HUES64 (cell line): Measurements from ENCODE around the gene OGFRL1.

Source experiments
- H3K27ac ChIP-seq: 2 replicates; pipeline ENCODE4 v1.7.0; 2013; ENCODE audit warnings: low read depth, low read length, inconsistent platforms
- H3K27me3 ChIP-seq: 2 replicates; pipeline ENCODE4 v1.6.1; 2013; ENCODE audit warnings: mild to moderate bottlenecking, low read length; ENCODE audit not compliant: insufficient read depth
- H3K36me3 ChIP-seq: 2 replicates; pipeline ENCODE4 v1.6.1; 2013; ENCODE audit warnings: mild to moderate bottlenecking, low read length; ENCODE audit not compliant: insufficient read depth
- H3K4me1 ChIP-seq: 2 replicates; pipeline ENCODE4 v1.6.1; 2013; ENCODE audit warnings: mild to moderate bottlenecking, low read length, moderate library complexity; ENCODE audit not compliant: insufficient read depth
- H3K4me3 ChIP-seq: 2 replicates; pipeline ENCODE4 v1.5.1; 2013; ENCODE audit warnings: mild to moderate bottlenecking, low read length, moderate library complexity
- H3K9ac ChIP-seq: 2 replicates; pipeline ENCODE4 v1.6.1; 2013; ENCODE audit warnings: mild to moderate bottlenecking, low read depth, low read length
- H3K9me3 ChIP-seq: 2 replicates; pipeline ENCODE4 v1.6.1; 2013; ENCODE audit warnings: low read depth, low read length; ENCODE audit not compliant: insufficient read depth
- WGBS: fragments of 150-250, 120-280 bp; methylation state at CpG from one replicate; pipeline ENCODE4 v1.1.7; 2013; ENCODE audit warnings: missing lambda C conversion rate; 5-methylcytosine and 5-hydroxymethylcytosine counted together

Gene OGFRL1

DNA sequence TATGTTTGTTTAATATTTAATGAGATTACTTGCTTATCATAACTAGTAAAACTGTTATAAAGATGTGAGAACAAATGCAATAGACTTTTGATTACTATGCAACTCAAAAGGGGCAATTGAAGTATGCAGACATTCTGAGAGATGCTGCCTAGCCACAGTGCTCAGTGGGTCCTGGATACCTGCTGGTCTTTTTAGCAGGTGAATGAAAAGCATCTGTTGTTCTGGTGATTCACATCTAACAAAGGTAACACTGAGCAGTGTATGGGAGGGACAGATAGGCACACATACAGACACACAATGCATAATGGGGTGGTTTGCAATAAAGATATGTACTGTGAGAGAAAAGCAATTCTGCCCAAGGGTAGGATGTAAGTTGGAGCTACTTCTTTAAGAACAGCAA, 46.9 kb downstream of the OGFRL1 start:
- peaks cover 12% of the 10 kb centered on the region; the same call in 1 of the 2 replicates for H3K4me1 ChIP-seq
- no peak overlapping the region for H3K27ac ChIP-seq
- no peaks in the 10 kb centered on the region for H3K9me3 ChIP-seq
- no peak overlapping the region for H3K9ac ChIP-seq
- no peaks in the 10 kb centered on the region for H3K36me3 ChIP-seq
- H3K27me3 ChIP-seq: no peaks in the 10 kb centered on the region
- no peak overlapping the region for H3K4me3 ChIP-seq

GRCh38 chr6:71336901-71337300, 48.3 kb downstream of the OGFRL1 start:
- no peaks in the 10 kb centered on the region for H3K27me3 ChIP-seq
- H3K27ac ChIP-seq: no peak overlapping the region
- no peaks in the 10 kb centered on the region for H3K9me3 ChIP-seq
- WGBS: 73% methylated on average over 2 of the region's 2 CpGs
- no peaks in the 10 kb centered on the region for H3K36me3 ChIP-seq
- H3K4me1 ChIP-seq: peaks cover 13% of the 10 kb centered on the region; the same call in 1 of the 2 replicates
- H3K9ac ChIP-seq: no peak overlapping the region
- H3K4me3 ChIP-seq: no peak overlapping the region

- Histone ChIP-seq H3K27ac (no peak overlapping the region), H3K9ac (no peak overlapping the region), H3K4me3 (no peak overlapping the region), H3K9me3 (no peaks in the 10 kb centered on the region), H3K27me3 (no peaks in the 10 kb centered on the region), H3K4me1 (peaks cover 20% of the 10 kb centered on the region; the same call in 1 of the 2 replicates), H3K36me3 (no peaks in the 10 kb centered on the region)
- WGBS: 95% methylated on average over 3 of the region's 4 CpGs
These were observed 50.1 kb downstream of the OGFRL1 start for GRCh38 chr6:71338540-71339316.

- 98% methylated on average over 2 of the region's 2 CpGs for WGBS
- no peak overlapping the region for H3K4me3 ChIP-seq
- peaks cover 8% of the 10 kb centered on the region; the same call in 1 of the 2 replicates for H3K4me1 ChIP-seq
- no peak overlapping the region for H3K27ac ChIP-seq
- H3K36me3 ChIP-seq: no peaks in the 10 kb centered on the region
- no peaks in the 10 kb centered on the region for H3K9me3 ChIP-seq
- H3K9ac ChIP-seq: no peak overlapping the region
- H3K27me3 ChIP-seq: no peaks in the 10 kb centered on the region
These were observed 54.2 kb downstream of the OGFRL1 start for GRCh38 chr6:71342772-71343171.

- Histone ChIP-seq H3K36me3 (no peaks in the 10 kb centered on the region), H3K9me3 (no peaks in the 10 kb centered on the region), H3K4me3 (no peak overlapping the region), H3K27me3 (no peaks in the 10 kb centered on the region), H3K4me1 (peaks cover 8% of the 10 kb centered on the region; the same call in 1 of the 2 replicates), H3K27ac (no peak overlapping the region), H3K9ac (no peak overlapping the region)
- WGBS: 78% methylated on average over 1 of the region's 5 CpGs
These were observed 57.1 kb downstream of the OGFRL1 start for GRCh38 chr6:71345476-71346333.

DNA sequence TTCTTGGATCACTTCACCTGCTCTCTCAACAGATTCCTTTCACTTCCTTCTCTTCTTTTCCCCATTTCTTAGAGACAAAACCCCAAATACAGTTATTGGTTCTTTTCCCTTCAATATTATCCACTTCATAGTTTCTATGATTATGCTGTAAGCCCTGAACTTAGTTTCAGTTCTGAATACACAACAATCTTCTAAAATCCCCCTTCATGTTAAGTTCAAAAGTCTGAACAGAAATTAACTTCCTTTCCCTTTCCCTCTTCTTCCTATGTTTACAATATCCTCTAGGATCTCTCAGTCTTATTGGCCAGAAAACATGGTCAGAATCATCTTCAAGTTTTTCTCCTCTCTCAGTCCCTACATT, 57.7 kb downstream of the OGFRL1 start:
- no peak overlapping the region for H3K27ac ChIP-seq
- no peak overlapping the region for H3K9ac ChIP-seq
- H3K4me1 ChIP-seq: peaks cover 8% of the 10 kb centered on the region; the same call in 1 of the 2 replicates
- no peaks in the 10 kb centered on the region for H3K9me3 ChIP-seq
- no peaks in the 10 kb centered on the region for H3K27me3 ChIP-seq
- H3K36me3 ChIP-seq: no peaks in the 10 kb centered on the region
- no peak overlapping the region for H3K4me3 ChIP-seq

- no peaks in the 10 kb centered on the region for H3K27me3 ChIP-seq
- no peaks in the 10 kb centered on the region for H3K36me3 ChIP-seq
- no peak overlapping the region for H3K9ac ChIP-seq
- no peak overlapping the region for H3K27ac ChIP-seq
- H3K9me3 ChIP-seq: no peaks in the 10 kb centered on the region
- H3K4me3 ChIP-seq: no peak overlapping the region
- H3K4me1 ChIP-seq: peaks cover 5% of the 10 kb centered on the region; the same call in 1 of the 2 replicates
- 89% methylated on average over 3 of the region's 5 CpGs for WGBS
These were observed 58.5 kb downstream of the OGFRL1 start for GRCh38 chr6:71347119-71347518.

DNA sequence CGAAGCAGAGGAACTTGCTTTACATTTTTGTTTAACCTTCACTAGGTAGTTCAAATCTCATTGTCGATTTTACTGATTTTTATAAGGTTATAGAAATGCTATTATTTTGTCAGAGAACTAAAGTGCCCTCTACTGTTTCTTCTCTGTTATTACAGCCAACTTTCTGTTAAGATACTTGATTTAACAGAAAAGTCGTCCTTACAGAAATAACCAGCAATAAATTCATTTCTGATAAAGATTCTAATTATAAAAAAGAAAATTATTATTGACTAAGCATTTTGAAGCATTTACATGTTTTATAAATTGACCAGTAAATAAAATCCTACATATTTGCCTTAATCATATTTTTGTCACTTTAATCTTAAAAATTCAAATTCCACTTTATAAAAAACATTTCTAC, 60.8 kb downstream of the OGFRL1 start:
- Histone ChIP-seq H3K9me3 (no peaks in the 10 kb centered on the region), H3K27ac (no peak overlapping the region), H3K36me3 (no peaks in the 10 kb centered on the region), H3K27me3 (no peaks in the 10 kb centered on the region), H3K4me3 (no peak overlapping the region), H3K4me1 (no peaks in the 10 kb centered on the region), H3K9ac (no peak overlapping the region)
- 90% methylated on average over 1 of the region's 3 CpGs for WGBS

DNA sequence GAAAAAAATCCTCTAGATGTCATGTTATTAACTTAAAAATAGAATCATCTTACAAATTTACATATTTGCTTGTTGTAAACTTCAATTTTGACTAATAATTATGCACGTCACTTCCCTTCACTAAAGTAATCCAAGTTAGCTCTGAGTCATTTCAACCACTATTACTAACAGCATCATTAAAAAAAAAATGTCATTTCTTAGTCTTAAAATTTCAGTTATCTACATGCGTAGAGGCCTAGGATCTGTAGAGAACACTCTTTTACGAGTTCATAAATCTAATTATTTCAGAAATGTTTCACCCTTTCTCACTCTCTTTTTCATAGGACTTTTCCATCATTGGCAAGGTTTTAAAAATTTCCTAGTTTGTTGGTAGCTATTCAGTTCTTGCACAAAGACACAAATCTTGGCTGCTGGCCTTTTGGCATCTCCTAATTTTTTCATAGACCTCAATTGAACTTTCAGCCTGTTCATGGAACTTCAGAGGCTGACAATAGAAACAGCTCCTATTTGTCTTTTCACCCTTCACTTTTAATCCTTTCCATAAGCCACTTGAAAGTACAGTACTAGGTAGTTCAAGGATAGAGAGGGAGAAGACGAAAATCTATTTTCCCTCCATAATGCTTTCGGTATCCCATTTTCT, 61.5 kb downstream of the OGFRL1 start:
- WGBS: 95% methylated on average over 3 of the region's 5 CpGs
- H3K4me1 ChIP-seq: no peaks in the 10 kb centered on the region
- no peak overlapping the region for H3K4me3 ChIP-seq
- H3K27ac ChIP-seq: no peak overlapping the region
- H3K9me3 ChIP-seq: no peaks in the 10 kb centered on the region
- H3K9ac ChIP-seq: no peak overlapping the region
- no peaks in the 10 kb centered on the region for H3K36me3 ChIP-seq
- H3K27me3 ChIP-seq: no peaks in the 10 kb centered on the region

GRCh38 chr6:71351190-71351589, 62.6 kb downstream of the OGFRL1 start:
- Histone ChIP-seq H3K9me3 (no peaks in the 10 kb centered on the region), H3K9ac (no peak overlapping the region), H3K27ac (no peak overlapping the region), H3K4me1 (no peaks in the 10 kb centered on the region), H3K36me3 (no peaks in the 10 kb centered on the region), H3K4me3 (no peak overlapping the region), H3K27me3 (no peaks in the 10 kb centered on the region)
